Endothelial cell of umbilical vein (primary cell): ENCODE data around the gene MARK3. TPM values are rescaled to one million over a fixed set of nuclear protein-coding genes. Genes with fewer than 3 reads are reported as not detected.

Experiments
- BruUV-seq: library from RNA; stranded (reverse); fragments of 400-500 nt; replicated peaks from 2 replicates; lab custom pipeline; 2021; lab: Mats Ljungman, UMichigan
- CTCF ChIA-PET: fragments of 300-600, 350-600 bp; sonication (Branson Sonifier 250); formaldehyde crosslinking; loops from one replicate; lab custom pipeline; 2021; ENCODE audit warnings: antibody characterized with exemption, inconsistent platforms; lab: Charles Lee
- POLR2A ChIA-PET: fragments of 300-600, 350-600 bp; sonication (Branson Sonifier 250); formaldehyde crosslinking; loops from one replicate; lab custom pipeline; 2021; ENCODE audit warnings: antibody characterized with exemption, inconsistent platforms; lab: Charles Lee
- DNase-seq: peaks from one replicate; pipeline ENCODE4 v3.0.0-alpha.2; 2011; ENCODE audit warnings: low read depth, low spot score
- FAIRE-seq: peaks from 2 replicates; lab custom pipeline; 2011; peaks lifted over from hg19 to GRCh38; lab: Jason Lieb, UNC
- H2AFZ ChIP-seq: 2 replicates; pipeline ENCODE4 v1.6.0; 2012; ENCODE audit warnings: low read depth, low read length, control low read depth, inconsistent platforms
- H3K27ac ChIP-seq: 2 replicates; pipeline ENCODE4 v1.5.1; 2011; ENCODE audit warnings: low read depth, mild to moderate bottlenecking, control low read depth, low read length, moderate library complexity; ENCODE audit not compliant: insufficient read depth
- H3K27me3 ChIP-seq, 2 experiments: 2 replicates each; pipeline versions ENCODE4 v1.6.0 to v1.6.1; 2011; ENCODE audit warnings: low read length in 2 of 2, mixed read lengths in 1 of 2; ENCODE audit not compliant: control insufficient read depth in 2 of 2, insufficient read depth in 2 of 2
- H3K36me3 ChIP-seq, 2 experiments: 2 replicates in 1 of 2; 3 replicates in 1 of 2; pipeline ENCODE4 v1.5.1; 2011; ENCODE audit warnings: low read length in 2 of 2, mild to moderate bottlenecking in 1 of 2, moderate library complexity in 1 of 2; ENCODE audit not compliant: control insufficient read depth in 2 of 2, insufficient read depth in 2 of 2; ENCODE audit errors: extremely low read depth in 1 of 2
- H3K4me1 ChIP-seq: 3 replicates; pipeline ENCODE4 v1.5.1; 2011; ENCODE audit warnings: mild to moderate bottlenecking, low read length; ENCODE audit not compliant: control insufficient read depth, insufficient read depth; ENCODE audit errors: extremely low read depth
- H3K4me2 ChIP-seq: 2 replicates; pipeline ENCODE4 v1.6.1; 2011; ENCODE audit warnings: low read length, control low read depth, mixed read lengths; ENCODE audit not compliant: insufficient read depth
- H3K4me3 ChIP-seq, 3 experiments: fragments of 200-600 bp in 1 of 3; sonication (generic), shearing (Covaris generic) in 1 of 3; replicated peaks in 1 of 3; 2 replicates each; pipeline ENCODE4 v1.5.1; 2011 to 2016; ENCODE audit warnings: control low read depth in 3 of 3, low read length in 3 of 3, mild to moderate bottlenecking in 2 of 3, inconsistent platforms in 1 of 3, low read depth in 1 of 3, moderate library complexity in 1 of 3; ENCODE audit not compliant: insufficient read depth in 1 of 3
- H3K79me2 ChIP-seq: 2 replicates; pipeline ENCODE4 v1.6.0; 2012; ENCODE audit warnings: low read length, inconsistent platforms; ENCODE audit not compliant: control insufficient read depth, insufficient read depth
- H3K9ac ChIP-seq: replicated peaks from 2 replicates; pipeline ENCODE3; 2011; ENCODE audit warnings: low read length, control low read depth; ENCODE audit not compliant: insufficient read depth; ENCODE audit errors: extremely low read depth
- H3K9me1 ChIP-seq: replicated peaks from 3 replicates; pipeline ENCODE4 v1.6.0; 2011; ENCODE audit warnings: mild to moderate bottlenecking, low read length; ENCODE audit not compliant: control insufficient read depth, insufficient read depth; ENCODE audit errors: extremely low read depth
- H3K9me3 ChIP-seq: replicated peaks from 2 replicates; pipeline ENCODE4 v1.5.1; 2012; ENCODE audit warnings: low read length, inconsistent platforms; ENCODE audit not compliant: control insufficient read depth, insufficient read depth
- H4K20me1 ChIP-seq: replicated peaks from 2 replicates; pipeline ENCODE3; 2011; ENCODE audit warnings: mild to moderate bottlenecking, low read length; ENCODE audit not compliant: control insufficient read depth, insufficient read depth; ENCODE audit errors: extremely low read depth
- CTCF ChIP-seq, 2 donors: IDR thresholded peaks; 1 replicate in 1 of 2; 2 replicates in 1 of 2; pipeline ENCODE4 v1.5.1; 2011; ENCODE audit warnings: low read length in 2 of 2, mild to moderate bottlenecking in 2 of 2, moderate library complexity in 2 of 2, control low read depth in 1 of 2, inconsistent platforms in 1 of 2, low read depth in 1 of 2; ENCODE audit not compliant: insufficient read depth in 1 of 2; ENCODE audit errors: extremely low read depth in 1 of 2
- EZH2 ChIP-seq: IDR thresholded peaks from 2 replicates; pipeline ENCODE4 v1.6.1; 2012; ENCODE audit warnings: borderline replicate concordance, low read depth, mild to moderate bottlenecking, moderate library complexity, low read length, inconsistent platforms; ENCODE audit not compliant: severe bottlenecking
- FOS ChIP-seq: IDR thresholded peaks from 2 replicates; pipeline ENCODE4 v1.6.1; 2011; ENCODE audit warnings: mild to moderate bottlenecking, low read length, moderate library complexity, borderline replicate concordance; ENCODE audit not compliant: insufficient read depth
- GATA2 ChIP-seq: IDR thresholded peaks from 2 replicates; pipeline ENCODE4 v1.7.0; 2011; ENCODE audit warnings: low read depth, mild to moderate bottlenecking, moderate library complexity, mixed read lengths, low read length; ENCODE audit not compliant: insufficient read length, insufficient read depth
- JUN ChIP-seq: IDR thresholded peaks from 2 replicates; pipeline ENCODE4 v1.6.1; 2011; ENCODE audit warnings: borderline replicate concordance, low read depth; ENCODE audit not compliant: insufficient read length, insufficient read depth
- MAX ChIP-seq: IDR thresholded peaks from 2 replicates; pipeline ENCODE4 v1.6.1; 2011; ENCODE audit not compliant: insufficient read depth, insufficient read length
- MYC ChIP-seq: IDR thresholded peaks from one replicate; pipeline ENCODE4 v1.6.1; 2011; ENCODE audit warnings: mild to moderate bottlenecking, low read depth, low read length
- POLR2A ChIP-seq: IDR thresholded peaks from 2 replicates; pipeline ENCODE4 v1.6.1; 2012; ENCODE audit warnings: low read depth, mild to moderate bottlenecking, control low read depth, low read length
- POLR2AphosphoS5 ChIP-seq: IDR thresholded peaks from 2 replicates; pipeline ENCODE4 v1.6.1; 2012; ENCODE audit warnings: low read depth, mild to moderate bottlenecking, control low read depth, low read length, moderate library complexity; ENCODE audit not compliant: insufficient read depth
- dilution Hi-C: fragments of 300-500 bp; cut with MboI; formaldehyde crosslinking; loops from one replicate; pipeline ENCODE4 v1.15.0; 2019; ENCODE audit warnings: low sequenced_read_pairs; ENCODE audit not compliant: extremely low pct_ligation_motif_present
- intact Hi-C: fragments of 100-400 bp; cut with micrococcal nuclease; formaldehyde crosslinking; loops from one replicate; pipeline ENCODE4 v1.10.0; 2022
- polyA plus RNA-seq, 4 experiments: library from polyadenylated mRNA; depleted of rRNA in 3 of 4; stranded (reverse) in 3 of 4; unstranded in 1 of 4; fragments of >200 nt; gene quantifications; 2 replicates each; pipeline versions ENCODE4 v1.2.1 to v1.2.3, GENCODE V29; 2011 to 2012; ENCODE audit warnings: missing spikeins in 1 of 4
- total RNA-seq: library from RNA; stranded (reverse); gene quantifications from 2 replicates; pipeline ENCODE4 v1.2.3, GENCODE V29; 2021

Gene MARK3
- total and polyA plus RNA-seq, 2 donors (not counting 3 experiments of a cell fraction or from before 2014, with no cell fraction given), result 46.6 to 96.1 TPM

GRCh38 chr14:103474893-103475292 is 89.7 kb downstream of the MARK3 start:
- TF ChIP-seq MYC (no peak), JUN (no peak), POLR2AphosphoS5 (no peak), POLR2A (no peak)
- ChIA-PET POLR2A (no interaction called here), CTCF (no interaction called here)
- no peak for DNase-seq
- no peak overlapping the region for H3K4me3 ChIP-seq
- H3K27me3 ChIP-seq, result no peaks in the 10 kb centered on the region
- no peaks in the 10 kb centered on the region for H4K20me1 ChIP-seq
- no peaks in the 10 kb centered on the region for H3K4me1 ChIP-seq
- peaks cover 17 to 27% of the 10 kb centered on the region in 2 experiments for H3K36me3 ChIP-seq
- no peaks in the 10 kb centered on the region for H3K9me3 ChIP-seq
- dilution Hi-C loops, result no loop called here
- no peak overlapping the region for H3K27ac ChIP-seq
- FAIRE-seq, result no peak
- H3K79me2 ChIP-seq, result no peaks in the 10 kb centered on the region
- H3K9me1 ChIP-seq, result no peaks in the 10 kb centered on the region
- H3K4me2 ChIP-seq, result no peak overlapping the region
- BruUV-seq, result no TSS peak
- H3K9ac ChIP-seq, result no peak overlapping the region
- H2AFZ ChIP-seq, result no peak overlapping the region
- intact Hi-C loops, result no loop called here

GRCh38 chr14:103476065-103476464 is 90.8 kb downstream of the MARK3 start:
- no TSS peak for BruUV-seq
- Histone ChIP-seq H3K36me3 (peaks cover 21 to 27% of the 10 kb centered on the region in 2 experiments), H3K9ac (no peak overlapping the region), H3K27me3 (no peaks in the 10 kb centered on the region), H4K20me1 (no peaks in the 10 kb centered on the region), H3K27ac (no peak overlapping the region), H2AFZ (no peak overlapping the region), H3K79me2 (no peaks in the 10 kb centered on the region), H3K9me1 (no peaks in the 10 kb centered on the region), H3K4me2 (no peak overlapping the region), H3K4me1 (no peaks in the 10 kb centered on the region), H3K9me3 (no peaks in the 10 kb centered on the region), H3K4me3 (no peak overlapping the region)
- FAIRE-seq (no peak), DNase-seq (no peak)
- intact Hi-C loops (no loop called here), dilution Hi-C loops (no loop called here)
- CTCF ChIA-PET, result no interaction called here
- TF ChIP-seq CTCF (IDR thresholded peaks at IDR 0.05; ENCODE audit: extremely low read depth in 1 of 2, insufficient read depth in 1 of 2, low read depth in 1 of 2, low read length in 2 of 2), result no peak
- no peak for TF ChIP-seq POLR2AphosphoS5
- TF ChIP-seq POLR2A, result no peak
- TF ChIP-seq JUN, result no peak
- TF ChIP-seq GATA2, result no peak
- no peak for TF ChIP-seq MYC
- TF ChIP-seq MAX, result no peak
- no peak for TF ChIP-seq EZH2
- no peak for TF ChIP-seq FOS
- POLR2A ChIA-PET, result no interaction called here
